GM18505 (cell line): ENCODE results near the gene MAOA.
"Not testable (repeated sequence)": the region's sequence is repeated elsewhere in the genome, so short reads cannot be mapped to it uniquely, and the experiment has no call there.

Experiments
- ATAC-seq: cut with Tn5 transposase; IDR thresholded peaks from one replicate; pipeline ENCODE4 v1.9.1; 2021; ENCODE audit not compliant: unreplicated experiment
- POLR2A ChIP-seq: IDR thresholded peaks from 4 replicates; pipeline ENCODE4 v1.6.1; 2011; ENCODE audit warnings: borderline replicate concordance; ENCODE audit not compliant: insufficient read depth, insufficient read length; ENCODE audit errors: extremely low read depth

Gene MAOA

GRCh38 chrX:43707812-43708548 lies 51.9 kb downstream of the MAOA start:
- no peak for TF ChIP-seq POLR2A
- no peak for ATAC-seq

- no peak for TF ChIP-seq POLR2A
- no peak for ATAC-seq
Measured at GRCh38 chrX:43716144-43716543, 60.0 kb downstream of the MAOA start.

GRCh38 chrX:43716696-43717095 lies 60.6 kb downstream of the MAOA start:
- no peak for ATAC-seq
- TF ChIP-seq POLR2A, result no peak

- no peak for ATAC-seq
- TF ChIP-seq POLR2A, result no peak
Measured at GRCh38 chrX:43717161-43717560, 61.1 kb downstream of the MAOA start.

GRCh38 chrX:43718081-43718480 lies 62.0 kb downstream of the MAOA start:
- no peak for TF ChIP-seq POLR2A
- no peak for ATAC-seq

GRCh38 chrX:43718546-43718945 lies 62.4 kb downstream of the MAOA start:
- TF ChIP-seq POLR2A, result no peak
- no peak for ATAC-seq

GRCh38 chrX:43718956-43719355 lies 62.9 kb downstream of the MAOA start:
- no peak for TF ChIP-seq POLR2A
- no peak for ATAC-seq

GRCh38 chrX:43720082-43720481 lies 64.0 kb downstream of the MAOA start:
- ATAC-seq, result no peak
- no peak for TF ChIP-seq POLR2A

GRCh38 chrX:43720961-43721360 lies 64.9 kb downstream of the MAOA start:
- TF ChIP-seq POLR2A, result no peak
- ATAC-seq, result no peak

GRCh38 chrX:43725227-43725626 lies 69.1 kb downstream of the MAOA start:
- ATAC-seq, result not testable (repeated sequence)

GRCh38 chrX:43727254-43727653 lies 71.2 kb downstream of the MAOA start:
- ATAC-seq, result not testable (repeated sequence)

GRCh38 chrX:43728002-43728401 lies 71.9 kb downstream of the MAOA start:
- TF ChIP-seq POLR2A, result no peak
- no peak for ATAC-seq

GRCh38 chrX:43728966-43729365 lies 72.9 kb downstream of the MAOA start:
- no peak for TF ChIP-seq POLR2A
- ATAC-seq, result no peak

GRCh38 chrX:43731086-43731485 lies 75.0 kb downstream of the MAOA start:
- TF ChIP-seq POLR2A, result no peak
- no peak for ATAC-seq

- ATAC-seq, result no peak
- TF ChIP-seq POLR2A, result no peak
Measured at GRCh38 chrX:43733699-43734098, 77.6 kb downstream of the MAOA start.
